Muscle layer of colon (tissue), 2 donors: Measurements from ENCODE around the gene DENND4C.

ENCODE experiments used
- H3K27ac ChIP-seq: one replicate; pipeline ENCODE4 v1.7.0; 2013; ENCODE audit warnings: low read depth, mild to moderate bottlenecking, low read length, moderate library complexity
- H3K27me3 ChIP-seq, 2 donors: one replicate each; pipeline ENCODE4 v1.7.0; 2013; ENCODE audit warnings: low read length in 2 of 2, mild to moderate bottlenecking in 2 of 2; ENCODE audit not compliant: insufficient read depth in 2 of 2, control insufficient read depth in 1 of 2
- H3K36me3 ChIP-seq: one replicate; pipeline ENCODE4 v1.7.0; 2013; ENCODE audit warnings: mild to moderate bottlenecking, low read length; ENCODE audit not compliant: insufficient read depth
- H3K4me1 ChIP-seq: one replicate; pipeline ENCODE4 v1.7.0; 2013; ENCODE audit warnings: mild to moderate bottlenecking, low read length; ENCODE audit not compliant: insufficient read depth
- H3K4me3 ChIP-seq, 2 donors: one replicate each; pipeline ENCODE4 v1.7.0; 2013; ENCODE audit warnings: low read length in 2 of 2, low read depth in 1 of 2, mild to moderate bottlenecking in 1 of 2, moderate library complexity in 1 of 2
- H3K9ac ChIP-seq: one replicate; pipeline ENCODE4 v1.7.0; 2013; ENCODE audit warnings: low read length
- H3K9me3 ChIP-seq: one replicate; pipeline ENCODE4 v1.7.0; 2013; ENCODE audit warnings: mild to moderate bottlenecking, low read length
- donor health status: abdominal sarcoma.
- donor health status: Adenocarcinoma of cecum.

DENND4C gene

DNA sequence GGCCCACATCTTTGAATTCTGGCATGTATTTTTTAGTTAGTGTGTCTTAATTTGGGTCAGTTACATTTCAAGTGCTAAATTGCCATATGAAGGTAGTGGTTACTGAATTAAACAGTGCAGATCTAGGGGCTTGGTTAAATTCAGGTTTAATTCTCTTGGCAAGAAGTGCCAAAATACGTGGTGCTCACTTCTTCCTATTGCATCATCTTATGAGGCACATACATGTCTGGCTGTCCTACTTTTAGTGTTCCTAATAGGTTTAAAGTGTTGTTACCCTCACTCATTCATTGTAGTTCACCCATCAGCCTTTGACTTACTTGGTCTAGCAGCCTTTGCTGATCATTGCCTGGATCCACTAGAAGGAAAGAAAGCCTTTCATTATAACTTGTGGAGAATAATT, 90.0 kb downstream of the DENND4C start:
- Histone ChIP-seq H3K9me3 (no peaks in the 10 kb centered on the region), H3K9ac (no peak overlapping the region), H3K4me3 (no peak overlapping the region), H3K27ac (no peak overlapping the region), H3K27me3 (no peaks in the 10 kb centered on the region), H3K36me3 (peaks cover 11% of the 10 kb centered on the region), H3K4me1 (no peaks in the 10 kb centered on the region)

GRCh38 chr9:19331877-19332276, 101.4 kb downstream of the DENND4C start:
- Histone ChIP-seq H3K4me3 (no peak overlapping the region), H3K27ac (no peak overlapping the region), H3K9ac (no peak overlapping the region), H3K9me3 (no peaks in the 10 kb centered on the region), H3K27me3 (no peaks in the 10 kb centered on the region), H3K36me3 (peaks cover 30% of the 10 kb centered on the region), H3K4me1 (no peaks in the 10 kb centered on the region)

GRCh38 chr9:19336166-19336565, 105.7 kb downstream of the DENND4C start:
- no peaks in the 10 kb centered on the region for H3K9me3 ChIP-seq
- H3K36me3 ChIP-seq = peaks cover 31% of the 10 kb centered on the region
- H3K9ac ChIP-seq = no peak overlapping the region
- no peaks in the 10 kb centered on the region for H3K27me3 ChIP-seq
- H3K4me3 ChIP-seq = no peak overlapping the region
- H3K4me1 ChIP-seq = no peaks in the 10 kb centered on the region
- H3K27ac ChIP-seq = no peak overlapping the region

DNA sequence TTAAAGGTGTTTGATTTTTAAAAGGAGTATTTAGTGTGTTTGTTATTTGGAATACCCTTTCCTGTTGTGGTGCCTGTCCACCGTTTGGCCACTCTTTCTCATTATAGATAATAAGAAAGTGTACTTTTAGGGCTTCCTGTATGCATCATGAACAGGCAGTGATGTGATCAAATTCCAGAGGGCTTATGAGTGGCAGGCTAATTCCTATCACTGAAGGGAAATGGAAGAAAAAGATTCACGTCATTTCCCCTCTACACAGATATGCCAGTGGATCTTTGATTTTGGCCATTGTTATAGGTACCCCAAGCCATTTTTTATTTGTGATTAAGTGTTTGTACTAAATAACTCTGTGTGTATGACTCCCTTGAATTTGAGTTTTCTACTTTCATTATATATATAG, 112.5 kb downstream of the DENND4C start:
- H3K4me3 ChIP-seq = no peak overlapping the region
- H3K9ac ChIP-seq = no peak overlapping the region
- H3K27me3 ChIP-seq = no peaks in the 10 kb centered on the region
- no peak overlapping the region for H3K27ac ChIP-seq
- H3K36me3 ChIP-seq = peaks cover 34% of the 10 kb centered on the region
- H3K9me3 ChIP-seq = no peaks in the 10 kb centered on the region
- no peaks in the 10 kb centered on the region for H3K4me1 ChIP-seq

- Histone ChIP-seq H3K36me3 (peaks cover 32% of the 10 kb centered on the region), H3K27ac (no peak overlapping the region), H3K9me3 (no peaks in the 10 kb centered on the region), H3K9ac (no peak overlapping the region), H3K4me1 (no peaks in the 10 kb centered on the region), H3K27me3 (no peaks in the 10 kb centered on the region), H3K4me3 (no peak overlapping the region)
These were observed 128.2 kb downstream of the DENND4C start for GRCh38 chr9:19358701-19359100.

DNA sequence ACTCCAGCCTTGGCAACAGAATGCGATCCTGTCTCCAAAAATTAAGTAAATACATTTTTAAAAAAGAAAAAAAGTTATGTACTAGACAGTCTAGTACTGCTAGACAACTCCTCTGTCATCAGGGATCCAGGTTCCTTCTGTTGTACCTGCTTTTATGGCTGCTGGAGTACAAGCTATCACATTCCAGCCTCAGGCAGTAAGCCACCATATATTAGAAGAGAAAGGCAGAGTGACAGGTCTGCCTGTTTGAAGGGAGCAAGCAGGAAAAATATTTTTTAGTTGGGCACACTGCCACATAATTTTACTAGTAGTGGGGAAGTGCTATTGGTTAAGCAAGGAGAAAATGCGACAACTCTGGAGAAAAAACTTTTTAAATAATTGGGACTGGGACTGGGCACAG, 138.6 kb downstream of the DENND4C start:
- H3K4me3 ChIP-seq = no peak overlapping the region
- no peaks in the 10 kb centered on the region for H3K27me3 ChIP-seq
- no peaks in the 10 kb centered on the region for H3K9me3 ChIP-seq
- H3K36me3 ChIP-seq = peaks cover 40% of the 10 kb centered on the region
- H3K27ac ChIP-seq = no peak overlapping the region
- H3K9ac ChIP-seq = no peak overlapping the region
- no peaks in the 10 kb centered on the region for H3K4me1 ChIP-seq

DNA sequence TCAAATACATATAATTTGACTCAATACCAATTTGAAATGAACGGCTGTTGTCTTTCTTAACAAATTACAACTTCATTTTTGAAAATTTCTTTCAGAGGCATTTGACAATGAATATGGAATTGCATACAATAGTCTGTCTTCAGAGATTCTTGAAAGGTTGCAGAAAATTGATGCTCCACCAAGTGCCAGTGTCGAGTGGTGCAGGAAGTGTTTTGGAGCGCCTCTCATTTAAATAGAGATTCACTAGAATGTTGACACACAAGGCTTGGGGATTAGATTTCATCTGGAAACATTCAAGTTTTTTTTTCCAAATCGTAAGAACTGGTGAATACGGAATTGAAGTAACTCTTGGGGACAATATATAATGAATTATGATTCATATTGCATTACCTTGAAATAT, 141.4 kb downstream of the DENND4C start:
- H3K36me3 ChIP-seq = peaks cover 56% of the 10 kb centered on the region

GRCh38 chr9:19372567-19372966, 142.1 kb downstream of the DENND4C start:
- Histone ChIP-seq H3K27me3 (no peaks in the 10 kb centered on the region), H3K36me3 (peaks cover 59% of the 10 kb centered on the region), H3K9ac (no peak overlapping the region), H3K4me1 (peaks cover 6% of the 10 kb centered on the region), H3K27ac (no peak overlapping the region), H3K9me3 (no peaks in the 10 kb centered on the region), H3K4me3 (no peak overlapping the region)

More for the DNA sequence above, 141.4 kb downstream of the DENND4C start:
- Histone ChIP-seq H3K4me3 (no peak overlapping the region), H3K27ac (no peak overlapping the region), H3K9ac (no peak overlapping the region), H3K9me3 (no peaks in the 10 kb centered on the region), H3K27me3 (no peaks in the 10 kb centered on the region), H3K4me1 (peaks cover under 1% of the 10 kb centered on the region)

DNA sequence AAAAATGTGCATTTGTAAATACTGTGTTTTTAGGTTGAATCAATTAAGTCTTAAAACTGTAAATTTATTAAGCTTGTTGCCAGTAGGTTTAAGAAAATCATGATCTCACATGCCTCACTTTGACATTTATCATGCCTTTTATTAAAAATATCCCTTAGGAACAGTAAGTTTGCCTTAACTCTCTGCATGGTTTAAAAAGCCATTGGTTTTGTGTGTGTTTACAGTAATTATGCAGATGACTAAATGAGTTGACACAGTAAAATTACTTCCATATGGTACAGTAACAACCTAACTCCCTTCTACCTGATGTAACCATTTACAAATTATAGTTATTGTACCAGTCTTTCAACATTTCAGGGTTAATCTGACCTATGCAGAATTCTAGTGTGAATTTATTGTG, 143.0 kb downstream of the DENND4C start:
- Histone ChIP-seq H3K4me1 (peaks cover 11% of the 10 kb centered on the region), H3K36me3 (peaks cover 67% of the 10 kb centered on the region), H3K27me3 (no peaks in the 10 kb centered on the region), H3K9ac (no peak overlapping the region), H3K27ac (no peak overlapping the region), H3K9me3 (no peaks in the 10 kb centered on the region), H3K4me3 (no peak overlapping the region)

DNA sequence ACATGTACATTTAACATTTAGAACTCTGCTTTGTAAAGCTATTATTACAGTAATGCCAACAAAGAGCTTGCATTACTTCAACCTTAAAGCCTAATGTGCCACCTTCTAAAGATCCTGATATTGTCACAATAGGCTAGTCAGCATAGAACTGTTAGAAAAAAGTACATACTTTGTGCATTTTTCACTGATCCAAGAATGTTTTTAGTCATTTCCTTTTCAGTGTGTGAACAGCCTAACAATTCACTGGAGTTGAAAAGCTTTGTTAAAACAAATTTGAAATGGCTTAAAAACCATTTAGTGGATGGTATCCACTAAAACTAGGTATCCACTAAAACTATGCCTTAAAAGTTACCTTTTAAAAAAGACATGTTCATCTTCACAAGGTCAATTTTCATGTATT, 145.0 kb downstream of the DENND4C start:
- Histone ChIP-seq H3K4me1 (peaks cover 20% of the 10 kb centered on the region), H3K36me3 (peaks cover 63% of the 10 kb centered on the region), H3K4me3 (no peak overlapping the region)

GRCh38 chr9:19376931-19377330, 146.4 kb downstream of the DENND4C start:
- no peaks in the 10 kb centered on the region for H3K9me3 ChIP-seq
- H3K27me3 ChIP-seq = no peaks in the 10 kb centered on the region
- peaks cover 58% of the 10 kb centered on the region for H3K36me3 ChIP-seq
- H3K4me1 ChIP-seq = peaks cover 20% of the 10 kb centered on the region
- H3K4me3 ChIP-seq = no peak overlapping the region
- H3K27ac ChIP-seq = no peak overlapping the region
- no peak overlapping the region for H3K9ac ChIP-seq

More for the DNA sequence above, 145.0 kb downstream of the DENND4C start:
- no peak overlapping the region for H3K9ac ChIP-seq
- H3K27ac ChIP-seq = no peak overlapping the region
- no peaks in the 10 kb centered on the region for H3K27me3 ChIP-seq
- H3K9me3 ChIP-seq = no peaks in the 10 kb centered on the region

- Histone ChIP-seq H3K27me3 (no peaks in the 10 kb centered on the region), H3K36me3 (peaks cover 52% of the 10 kb centered on the region), H3K9ac (no peak overlapping the region), H3K9me3 (no peaks in the 10 kb centered on the region), H3K4me3 (no peak overlapping the region), H3K4me1 (peaks cover 20% of the 10 kb centered on the region), H3K27ac (no peak overlapping the region)
These were observed 147.7 kb downstream of the DENND4C start for GRCh38 chr9:19378164-19378563.
